ENCODE data around the gene FILIP1L. TPM values are rescaled to one million over a fixed set of nuclear protein-coding genes. Genes with fewer than 3 reads are reported as not detected.

Gene FILIP1L
- total RNA-seq, 2 experiments from 2014 or later = 0.35 to 0.48 TPM

DNA sequence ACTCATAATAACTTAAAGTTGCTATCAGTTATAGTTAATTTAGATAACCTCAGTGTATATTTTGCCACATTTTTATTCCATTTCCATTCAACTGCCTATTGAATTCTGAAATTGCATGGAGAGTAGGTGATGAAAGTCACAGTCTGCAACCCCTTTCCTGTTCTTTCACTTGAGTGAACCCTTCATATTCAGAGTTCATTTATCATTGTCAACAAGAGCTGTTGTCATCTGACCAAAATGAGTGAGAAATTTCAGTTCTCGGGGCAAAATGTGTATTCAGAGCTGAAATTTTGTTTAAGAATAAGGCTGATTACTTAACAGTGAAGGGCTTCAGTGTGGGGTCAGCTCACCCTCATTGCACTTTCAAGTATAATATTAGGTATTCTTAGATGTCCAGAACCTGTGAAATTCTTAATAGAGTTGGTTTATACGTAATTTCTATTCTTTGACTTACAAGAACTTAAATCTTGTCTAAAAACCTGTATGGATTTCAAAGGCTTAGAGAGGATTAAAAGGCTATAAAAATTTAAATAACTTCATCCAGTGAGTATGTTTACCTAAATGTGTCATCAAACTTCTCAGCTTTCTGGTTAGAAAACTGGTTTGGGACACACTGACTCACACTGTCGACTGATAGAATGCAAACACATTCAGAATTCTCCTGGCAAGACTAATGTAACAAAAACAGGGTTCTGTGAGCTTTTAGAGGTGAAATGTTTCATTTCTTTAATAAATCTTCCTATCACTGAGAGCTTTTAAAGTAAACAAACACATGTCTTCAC is 204.4 kb downstream of the FILIP1L start:
- H3K36me3 Mint-ChIP-seq = peaks cover 22% of the 10 kb centered on the region
- H3K27me3 Mint-ChIP-seq = no peaks in the 10 kb centered on the region
- H3K9me3 Mint-ChIP-seq = no peaks in the 10 kb centered on the region
- H3K27ac Mint-ChIP-seq = no peak overlapping the region
- no peak for DNase-seq
- no peak overlapping the region for H3K4me3 Mint-ChIP-seq
- H3K4me1 Mint-ChIP-seq = peaks cover 8% of the 10 kb centered on the region

DNA sequence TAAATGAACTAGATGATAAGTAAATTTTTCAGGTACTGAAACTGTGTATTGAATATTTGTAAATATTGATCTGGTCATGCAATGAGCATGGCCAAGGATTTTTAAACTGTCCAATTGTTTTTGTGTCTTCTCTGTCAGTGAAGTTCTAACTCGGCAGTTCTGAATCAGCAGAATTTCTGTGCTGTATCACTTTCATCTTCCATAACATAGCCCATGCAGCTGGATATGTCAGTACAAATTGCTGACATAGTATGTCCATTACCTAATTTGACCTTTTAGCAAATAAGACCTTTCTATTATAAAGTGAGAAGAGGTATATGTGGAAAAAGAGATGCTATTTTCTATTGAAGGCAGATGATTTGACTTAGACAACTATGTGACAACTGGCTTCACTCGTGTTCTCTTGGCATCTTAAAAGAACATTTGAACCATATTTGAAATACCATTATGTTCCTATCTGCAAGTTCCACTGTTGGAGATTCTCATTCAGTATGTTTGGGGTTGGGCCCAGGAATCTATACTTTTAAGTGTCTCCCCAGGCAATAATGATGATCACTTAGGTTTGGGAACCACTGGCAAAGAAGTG is 206.2 kb downstream of the FILIP1L start:
- peaks cover 4% of the 10 kb centered on the region for H3K4me1 Mint-ChIP-seq
- H3K27me3 Mint-ChIP-seq = no peaks in the 10 kb centered on the region
- no peaks in the 10 kb centered on the region for H3K9me3 Mint-ChIP-seq
- H3K27ac Mint-ChIP-seq = no peak overlapping the region
- DNase-seq = no peak
- H3K4me3 Mint-ChIP-seq = no peak overlapping the region
- peaks cover 26% of the 10 kb centered on the region for H3K36me3 Mint-ChIP-seq

GRCh38 chr3:99903869-99904268 is 210.4 kb downstream of the FILIP1L start:
- H3K4me3 Mint-ChIP-seq = no peak overlapping the region

DNA sequence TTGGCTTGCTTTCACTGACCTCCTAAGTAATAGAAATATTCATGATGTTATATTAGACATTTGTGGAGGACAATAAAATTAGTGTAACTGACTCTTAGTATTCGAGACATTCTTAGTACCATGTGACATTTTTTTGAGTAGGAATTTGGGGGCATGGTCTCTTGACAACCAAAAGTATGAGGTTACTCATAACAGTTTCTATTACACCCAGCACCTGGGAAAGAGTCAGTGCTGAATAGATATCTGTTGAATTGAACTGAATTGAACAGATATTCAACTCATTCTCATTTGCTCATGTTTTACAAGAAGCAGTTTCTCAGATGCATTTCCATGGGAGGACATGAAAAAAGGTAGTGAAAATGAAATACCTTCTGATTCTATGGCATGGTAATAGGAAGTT is 212.2 kb downstream of the FILIP1L start:
- Mint-ChIP-seq H3K36me3 (peaks cover 12% of the 10 kb centered on the region), H3K9me3 (no peaks in the 10 kb centered on the region), H3K27me3 (no peaks in the 10 kb centered on the region), H3K27ac (no peak overlapping the region), H3K4me1 (peaks cover 10% of the 10 kb centered on the region), H3K4me3 (no peak overlapping the region)
- DNase-seq = no peak

More at GRCh38 chr3:99903869-99904268, 210.4 kb downstream of the FILIP1L start:
- DNase-seq = no peak
- no peak overlapping the region for H3K27ac Mint-ChIP-seq
- peaks cover 12% of the 10 kb centered on the region for H3K4me1 Mint-ChIP-seq
- H3K27me3 Mint-ChIP-seq = no peaks in the 10 kb centered on the region
- no peaks in the 10 kb centered on the region for H3K9me3 Mint-ChIP-seq
- peaks cover 14% of the 10 kb centered on the region for H3K36me3 Mint-ChIP-seq

GRCh38 chr3:99901200-99901926 is 212.9 kb downstream of the FILIP1L start:
- Mint-ChIP-seq H3K27ac (no peak overlapping the region), H3K4me3 (no peak overlapping the region), H3K36me3 (peaks cover 10% of the 10 kb centered on the region), H3K27me3 (no peaks in the 10 kb centered on the region), H3K9me3 (no peaks in the 10 kb centered on the region), H3K4me1 (peaks cover 11% of the 10 kb centered on the region)
- no peak for DNase-seq

DNA sequence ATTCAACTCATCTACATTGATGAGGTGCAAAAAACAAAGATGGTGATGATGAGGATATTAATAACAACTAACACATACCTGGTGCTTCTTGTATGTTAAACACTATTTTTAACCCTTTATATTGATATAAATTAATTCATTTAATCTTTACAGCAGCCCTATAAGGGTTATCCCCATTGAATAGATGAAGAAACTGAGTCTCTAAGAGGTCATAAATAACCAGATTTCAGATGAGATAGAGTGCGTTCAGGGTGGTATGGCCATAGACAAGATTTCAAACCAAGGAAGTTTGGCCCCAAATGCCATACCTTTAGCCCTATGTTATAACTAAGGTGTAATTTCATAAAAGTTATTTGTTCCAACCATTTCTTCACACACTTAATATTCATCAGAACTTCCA is 214.1 kb downstream of the FILIP1L start:
- no peak for DNase-seq
- Mint-ChIP-seq H3K36me3 (peaks cover 15% of the 10 kb centered on the region), H3K4me3 (no peak overlapping the region), H3K27me3 (no peaks in the 10 kb centered on the region), H3K4me1 (peaks cover 21% of the 10 kb centered on the region), H3K27ac (no peak overlapping the region), H3K9me3 (no peaks in the 10 kb centered on the region)

DNA sequence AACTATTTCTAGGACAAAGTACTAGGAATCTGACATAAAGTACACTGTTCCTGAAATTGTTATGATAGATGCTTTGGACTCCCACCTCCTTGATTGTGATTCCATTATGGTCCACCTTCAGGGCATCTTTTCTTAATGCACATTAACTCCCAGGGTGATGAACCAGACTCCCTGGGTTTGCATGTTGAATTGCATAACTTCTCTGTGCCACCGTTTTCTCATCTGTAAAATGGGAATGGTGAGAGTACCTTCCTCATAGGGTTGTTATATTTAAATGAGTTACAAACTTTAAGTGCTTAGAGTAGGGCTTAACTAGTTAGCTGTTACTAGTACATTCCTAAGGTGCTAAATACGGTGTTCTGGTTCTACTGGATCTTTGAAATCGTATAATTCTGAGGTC is 214.7 kb downstream of the FILIP1L start:
- H3K4me3 Mint-ChIP-seq = no peak overlapping the region
- H3K27ac Mint-ChIP-seq = no peak overlapping the region
- no peaks in the 10 kb centered on the region for H3K27me3 Mint-ChIP-seq
- H3K36me3 Mint-ChIP-seq = peaks cover 13% of the 10 kb centered on the region
- H3K9me3 Mint-ChIP-seq = no peaks in the 10 kb centered on the region
- DNase-seq = no peak
- H3K4me1 Mint-ChIP-seq = peaks cover 23% of the 10 kb centered on the region

DNA sequence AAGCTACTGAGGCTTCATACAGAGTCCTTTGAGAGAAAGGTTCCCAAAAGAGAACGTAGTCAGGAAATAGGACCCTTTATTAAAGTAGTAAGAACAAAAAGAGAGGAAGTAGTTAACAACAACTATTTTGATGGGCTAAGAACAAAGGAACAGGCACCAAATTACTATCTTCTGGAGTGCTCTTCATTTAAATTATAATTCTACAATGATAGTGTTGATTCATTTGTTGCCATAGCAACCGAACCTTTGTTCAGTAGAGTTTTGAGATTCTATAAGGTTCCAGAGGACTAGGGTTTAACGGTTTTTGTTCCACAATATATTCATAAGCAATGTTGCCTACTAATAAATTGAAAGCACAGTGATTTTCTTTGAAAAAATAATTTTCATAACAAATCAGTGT is 217.8 kb downstream of the FILIP1L start:
- Mint-ChIP-seq H3K27me3 (no peaks in the 10 kb centered on the region), H3K9me3 (no peaks in the 10 kb centered on the region), H3K4me1 (peaks cover 17% of the 10 kb centered on the region), H3K27ac (no peak overlapping the region), H3K36me3 (peaks cover 12% of the 10 kb centered on the region), H3K4me3 (no peak overlapping the region)
- DNase-seq = no peak

DNA sequence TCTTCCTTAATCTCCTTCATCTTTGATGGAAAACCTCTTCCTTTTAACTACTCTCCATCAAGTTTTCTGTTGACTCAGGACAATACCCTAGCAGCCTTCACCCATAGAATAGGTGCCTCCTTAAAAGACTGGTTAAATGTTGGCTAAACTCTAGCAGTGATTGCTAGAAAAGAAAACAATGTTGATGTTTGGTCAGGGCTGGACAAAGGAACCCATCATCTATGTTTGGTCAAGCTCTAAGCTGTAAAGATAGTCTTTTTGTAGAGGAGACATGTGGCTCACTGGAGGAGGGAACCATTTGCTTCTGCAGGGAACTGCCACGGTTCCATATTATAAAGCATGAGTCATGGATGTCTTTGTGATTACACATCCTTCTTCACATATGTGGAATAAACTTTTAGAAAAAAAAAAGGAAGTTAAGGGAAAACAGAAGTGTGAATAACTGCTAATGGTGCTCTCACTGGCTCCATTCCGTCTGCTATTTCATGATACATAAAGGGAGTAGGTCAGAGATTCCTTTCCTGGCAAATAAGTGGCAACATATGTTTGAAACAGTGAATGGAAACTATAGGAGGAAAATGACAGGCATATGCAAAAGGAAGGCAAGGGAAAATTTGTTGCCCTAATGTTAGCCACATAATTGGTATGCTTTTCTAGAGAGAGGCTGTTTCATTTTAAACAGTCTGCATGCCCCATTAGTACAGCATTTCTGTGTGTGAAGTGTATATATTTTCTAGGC is 218.4 kb downstream of the FILIP1L start:
- no peaks in the 10 kb centered on the region for H3K27me3 Mint-ChIP-seq
- no peaks in the 10 kb centered on the region for H3K9me3 Mint-ChIP-seq
- no peak for DNase-seq
- peaks cover 13% of the 10 kb centered on the region for H3K4me1 Mint-ChIP-seq
- H3K36me3 Mint-ChIP-seq = peaks cover 12% of the 10 kb centered on the region
- no peak overlapping the region for H3K27ac Mint-ChIP-seq
- no peak overlapping the region for H3K4me3 Mint-ChIP-seq

DNA sequence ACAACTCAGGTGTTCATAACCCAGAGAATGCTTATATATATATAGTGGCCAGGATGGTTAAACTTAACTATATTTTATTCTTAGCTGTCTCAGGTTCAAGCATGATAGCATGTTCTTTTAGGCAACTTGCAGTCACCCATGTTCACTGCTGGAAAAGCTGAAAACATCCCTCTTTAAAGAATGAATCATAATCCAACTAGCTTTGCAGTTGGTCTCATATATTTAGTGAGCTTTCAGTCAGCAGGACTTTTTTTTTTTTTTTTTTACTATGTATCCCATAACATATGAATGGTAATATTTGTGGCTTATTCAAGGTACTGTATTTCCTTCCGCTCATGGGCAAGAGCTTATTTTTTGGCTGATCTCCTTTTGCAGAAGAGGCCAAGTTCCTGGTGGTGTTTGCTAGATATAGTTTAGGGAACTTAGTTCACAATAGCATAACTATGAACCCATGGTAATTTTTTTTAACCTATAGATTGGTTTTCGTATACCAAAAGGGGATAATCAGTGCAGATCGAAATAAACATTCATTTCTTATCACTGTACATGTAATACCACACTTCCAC is 219.1 kb downstream of the FILIP1L start:
- H3K9me3 Mint-ChIP-seq = no peaks in the 10 kb centered on the region

DNA sequence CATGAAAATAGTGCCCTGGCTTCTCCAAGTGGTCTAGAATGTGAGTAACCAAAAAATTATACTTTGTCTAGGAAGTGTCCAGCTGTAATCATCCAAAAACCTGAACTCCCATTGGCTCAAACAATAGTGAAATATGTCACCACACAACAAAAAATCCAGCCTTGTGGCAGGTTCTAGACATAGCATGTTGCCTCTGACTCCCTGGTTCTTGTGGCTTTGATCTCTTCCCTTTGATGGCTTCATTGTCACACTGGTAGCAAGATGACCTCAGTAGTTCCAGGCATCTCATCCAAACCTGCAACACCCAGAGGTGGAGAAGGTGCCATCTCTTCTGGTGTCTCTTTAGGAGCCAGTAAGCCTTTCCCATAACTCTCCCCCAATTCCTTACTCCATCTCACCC is 222.0 kb downstream of the FILIP1L start:
- H3K27ac Mint-ChIP-seq = no peak overlapping the region
- peaks cover 13% of the 10 kb centered on the region for H3K4me1 Mint-ChIP-seq
- H3K9me3 Mint-ChIP-seq = no peaks in the 10 kb centered on the region
- no peak overlapping the region for H3K4me3 Mint-ChIP-seq
- DNase-seq = no peak
- H3K27me3 Mint-ChIP-seq = no peaks in the 10 kb centered on the region
- peaks cover 16% of the 10 kb centered on the region for H3K36me3 Mint-ChIP-seq

More for the DNA sequence above, 219.1 kb downstream of the FILIP1L start:
- Mint-ChIP-seq H3K4me1 (peaks cover 13% of the 10 kb centered on the region), H3K27me3 (no peaks in the 10 kb centered on the region), H3K4me3 (no peak overlapping the region), H3K27ac (no peak overlapping the region), H3K36me3 (peaks cover 12% of the 10 kb centered on the region)
- no peak for DNase-seq

DNA sequence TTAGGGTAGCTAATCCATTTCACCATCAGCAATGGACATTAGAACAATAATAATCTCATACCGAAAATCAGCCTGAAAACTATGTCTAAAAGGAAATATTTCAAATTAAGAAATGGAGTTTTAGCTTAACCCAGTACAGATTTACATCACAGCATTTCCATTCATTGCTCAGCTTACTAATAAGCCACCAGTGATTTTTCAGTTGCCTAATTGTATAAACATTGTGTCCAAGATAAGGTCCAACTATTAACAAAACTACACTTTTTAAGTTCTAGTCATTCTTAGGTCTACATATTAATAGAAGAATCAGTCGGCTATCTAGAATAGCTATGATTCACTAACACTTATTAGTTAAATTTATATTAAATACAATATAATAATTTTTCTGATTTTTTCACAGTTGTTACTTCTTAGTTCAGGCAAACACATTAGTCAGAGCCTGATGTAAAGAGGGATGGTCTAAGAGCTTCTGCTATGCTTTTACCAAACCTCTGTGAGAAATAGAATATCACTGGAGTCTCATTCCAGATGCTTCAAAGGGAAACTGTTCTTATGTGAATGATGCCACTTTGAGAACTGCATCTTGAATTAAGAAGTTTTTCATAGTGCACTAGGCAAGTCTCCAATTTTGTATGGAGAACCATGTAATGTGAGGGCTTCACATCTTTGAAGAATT is 222.6 kb downstream of the FILIP1L start:
- Mint-ChIP-seq H3K27me3 (no peaks in the 10 kb centered on the region), H3K4me1 (peaks cover 13% of the 10 kb centered on the region), H3K9me3 (no peaks in the 10 kb centered on the region), H3K36me3 (peaks cover 20% of the 10 kb centered on the region), H3K4me3 (no peak overlapping the region), H3K27ac (no peak overlapping the region)
- DNase-seq = no peak

DNA sequence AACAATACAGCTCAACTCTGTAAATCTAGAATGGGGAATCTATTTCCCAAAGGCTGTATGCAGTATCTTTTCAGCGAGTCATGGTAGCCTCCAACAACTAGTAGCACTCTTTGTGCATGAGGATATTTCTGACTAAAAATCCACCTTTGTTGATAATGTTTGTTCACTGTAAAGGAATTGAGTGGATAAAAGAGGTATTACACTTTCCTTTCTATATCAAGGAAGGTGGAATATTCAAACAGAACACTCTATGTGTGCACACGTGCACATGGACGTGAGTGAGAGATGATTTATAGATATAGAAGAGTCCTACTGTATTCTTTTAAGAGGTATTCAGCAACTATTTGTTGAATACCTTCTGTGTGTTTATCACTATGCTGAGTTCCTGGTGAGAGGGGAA is 228.4 kb downstream of the FILIP1L start:
- H3K27ac Mint-ChIP-seq = no peak overlapping the region
- DNase-seq = no peak
- H3K4me1 Mint-ChIP-seq = peaks cover 16% of the 10 kb centered on the region
- no peaks in the 10 kb centered on the region for H3K27me3 Mint-ChIP-seq
- H3K4me3 Mint-ChIP-seq = no peak overlapping the region
- peaks cover 17% of the 10 kb centered on the region for H3K36me3 Mint-ChIP-seq
- H3K9me3 Mint-ChIP-seq = no peaks in the 10 kb centered on the region

- Mint-ChIP-seq H3K36me3 (peaks cover 15% of the 10 kb centered on the region), H3K4me3 (no peak overlapping the region), H3K4me1 (peaks cover 16% of the 10 kb centered on the region), H3K27me3 (no peaks in the 10 kb centered on the region), H3K9me3 (no peaks in the 10 kb centered on the region), H3K27ac (no peak overlapping the region)
- no peak for DNase-seq
Observed at GRCh38 chr3:99885085-99885484, 229.2 kb downstream of the FILIP1L start.

All from activated naive CD8-positive, alpha-beta T cell treated with anti-CD3 and anti-CD28 coated beads for 36 hours (primary cell).